CD4-positive, alpha-beta memory T cell (primary cell): ENCODE measurements around the gene EXOC3. TPM values are rescaled to one million over a fixed set of nuclear protein-coding genes. Genes with fewer than 3 reads are reported as not detected.
A peak's percentile ranks its signal among the peaks of the same experiment; 100 is the strongest.

Source experiments
- CTCF ChIA-PET: fragments of 350-600 bp; sonication (Branson Sonifier 250); formaldehyde crosslinking; loops from one replicate; lab custom pipeline; 2021; ENCODE audit warnings: inconsistent platforms; ENCODE audit not compliant: partially characterized antibody; lab: Charles Lee
- POLR2A ChIA-PET: fragments of 350-600 bp; sonication (Branson Sonifier 250); formaldehyde crosslinking; loops from one replicate; lab custom pipeline; 2021; ENCODE audit not compliant: partially characterized antibody; lab: Charles Lee
- DNase-seq, 5 donors: peaks; one replicate each; pipeline versions ENCODE4 v3.0.0 to v3.0.0-alpha.2; 2020 to 2022; ENCODE audit warnings: mixed read lengths in 1 of 5
- H3K27ac ChIP-seq: one replicate; pipeline ENCODE4 v1.7.0; 2013; ENCODE audit warnings: low read depth, low read length
- H3K27me3 ChIP-seq: 2 replicates; pipeline ENCODE4 v1.7.0; 2013; ENCODE audit warnings: mild to moderate bottlenecking, low read length, moderate library complexity; ENCODE audit not compliant: insufficient read depth
- H3K36me3 ChIP-seq: 2 replicates; pipeline ENCODE4 v1.7.0; 2013; ENCODE audit warnings: mild to moderate bottlenecking, low read length, moderate library complexity; ENCODE audit not compliant: insufficient read depth
- H3K4me1 ChIP-seq: 2 replicates; pipeline ENCODE4 v1.7.0; 2013; ENCODE audit warnings: mild to moderate bottlenecking, low read length, moderate library complexity; ENCODE audit not compliant: insufficient read depth
- H3K4me3 ChIP-seq, 2 donors: one replicate each; pipeline ENCODE4 v1.7.0; 2013; ENCODE audit warnings: low read length in 2 of 2, mild to moderate bottlenecking in 1 of 2
- H3K9me3 ChIP-seq, 2 donors: one replicate each; pipeline ENCODE4 v1.7.0; 2013; ENCODE audit warnings: low read length in 2 of 2, control low read depth in 1 of 2; ENCODE audit not compliant: control insufficient read depth in 1 of 2
- H3K27ac Mint-ChIP-seq, 7 donors: one replicate each; pipeline ENCODE4 v1.8.0; 2020 to 2021; ENCODE audit warnings: mixed read lengths in 7 of 7, mild to moderate bottlenecking in 6 of 7, inconsistent platforms in 3 of 7, moderate library complexity in 3 of 7
- H3K27me3 Mint-ChIP-seq, 2 donors: one replicate each; pipeline ENCODE4 v1.8.0; 2020 to 2021; ENCODE audit warnings: mixed read lengths in 2 of 2
- H3K36me3 Mint-ChIP-seq, 2 donors: one replicate each; pipeline ENCODE4 v1.8.0; 2020 to 2021; ENCODE audit warnings: mixed read lengths in 2 of 2, inconsistent platforms in 1 of 2, mild to moderate bottlenecking in 1 of 2
- H3K4me1 Mint-ChIP-seq, 4 donors: one replicate each; pipeline ENCODE4 v1.8.0; 2020 to 2021; ENCODE audit warnings: mixed read lengths in 4 of 4, mild to moderate bottlenecking in 1 of 4
- H3K4me3 Mint-ChIP-seq, 8 donors: one replicate each; pipeline ENCODE4 v1.8.0; 2020 to 2021; ENCODE audit warnings: mixed read lengths in 8 of 8, mild to moderate bottlenecking in 7 of 8, moderate library complexity in 6 of 8, inconsistent platforms in 3 of 8
- H3K9me3 Mint-ChIP-seq, 8 donors: one replicate each; pipeline ENCODE4 v1.8.0; 2020 to 2021; ENCODE audit warnings: mixed read lengths in 8 of 8, mild to moderate bottlenecking in 5 of 8, inconsistent platforms in 3 of 8, moderate library complexity in 1 of 8
- intact Hi-C: fragments of 100-400 bp; cut with micrococcal nuclease; formaldehyde crosslinking; loops from one replicate; pipeline ENCODE4 v1.15.1; 2023
- polyA plus RNA-seq, 2 donors: library from polyadenylated mRNA; unstranded; fragments of 300-500 nt; fragmentation: Illumina TruSeq; gene quantifications; one replicate each; pipeline ENCODE4 v1.2.3, GENCODE V29; 2021
- total RNA-seq, 2 experiments: library from RNA; stranded (reverse); gene quantifications; one replicate each; pipeline ENCODE4 v1.2.3, GENCODE V29; 2021

EXOC3 gene
- total and polyA plus RNA-seq, 4 experiments from 2014 or later = 32.0 to 96.1 (median 62.9) TPM

DNA sequence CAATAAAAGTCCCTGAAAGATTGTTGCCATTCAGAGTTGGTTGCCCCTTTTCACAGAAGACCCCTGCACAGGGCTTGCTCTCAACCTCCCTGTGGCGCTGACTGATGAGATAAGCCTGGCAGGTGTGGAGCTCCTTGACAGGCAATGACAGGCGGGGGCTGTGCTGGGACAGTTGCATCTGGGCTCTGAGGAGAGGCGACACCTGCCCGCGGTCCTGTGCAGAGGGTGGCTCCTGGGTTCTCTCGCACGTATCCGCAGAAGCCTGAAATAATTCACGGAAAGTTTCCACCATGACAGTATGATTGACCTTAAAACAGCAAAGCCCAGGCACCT, 19.8 kb upstream of the EXOC3 start:
- H3K36me3 Mint-ChIP-seq = no peaks in the 10 kb centered on the region
- no peaks in the 10 kb centered on the region for H3K4me1 ChIP-seq
- no peaks in the 10 kb centered on the region for H3K36me3 ChIP-seq
- H3K4me3 Mint-ChIP-seq = no peak overlapping the region
- ChIA-PET CTCF (interaction anchor here (1.3 kb wide), 1 partner anchor 235 kb away, joined by 3 read pairs; no protein-coding TSS in a partner anchor), POLR2A (no interaction called here)
- H3K27ac Mint-ChIP-seq = no peak overlapping the region
- H3K27ac ChIP-seq = no peak overlapping the region
- intact Hi-C loops = no loop called here
- no peaks in the 10 kb centered on the region for H3K27me3 ChIP-seq
- no peaks in the 10 kb centered on the region for H3K9me3 Mint-ChIP-seq
- H3K27me3 Mint-ChIP-seq = peaks cover 5 to 8% of the 10 kb centered on the region in 2 donors
- H3K4me3 ChIP-seq = no peak overlapping the region
- no peak for DNase-seq
- no peaks in the 10 kb centered on the region for H3K4me1 Mint-ChIP-seq
- H3K9me3 ChIP-seq = no peaks in the 10 kb centered on the region

DNA sequence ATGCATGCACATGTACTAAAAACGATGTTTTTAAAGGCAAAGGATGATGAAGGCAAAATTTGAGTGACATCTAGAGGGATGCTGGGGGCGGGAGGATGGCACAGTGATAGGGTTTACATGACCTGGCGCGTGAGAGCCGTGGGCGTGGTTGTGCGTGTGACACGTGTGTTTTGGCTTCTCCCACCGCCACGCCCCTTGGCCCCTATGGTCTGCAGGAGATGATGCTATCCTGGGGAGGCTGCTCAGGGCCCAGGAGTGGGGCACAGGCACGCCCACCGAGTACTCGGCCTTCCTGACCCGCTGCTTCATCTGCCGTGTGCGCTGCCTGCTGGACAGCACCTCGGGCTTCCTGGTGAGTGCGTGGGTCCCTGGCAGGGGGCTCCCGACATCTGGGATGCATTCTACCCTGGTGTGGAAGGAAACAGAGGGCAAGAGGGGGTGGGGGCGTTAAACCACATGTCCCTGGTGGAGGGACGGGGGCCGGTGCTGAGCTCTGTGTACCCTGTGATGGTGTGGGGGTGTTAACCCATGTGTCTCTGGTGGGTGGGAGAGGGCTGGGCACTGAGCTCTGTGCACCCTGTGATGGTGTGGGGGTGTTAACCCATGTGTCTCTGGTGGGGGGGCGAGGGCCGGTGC, 19.2 kb upstream of the EXOC3 start:
- H3K4me3 Mint-ChIP-seq = no peak overlapping the region
- no peaks in the 10 kb centered on the region for H3K4me1 Mint-ChIP-seq
- H3K36me3 Mint-ChIP-seq = no peaks in the 10 kb centered on the region
- Histone ChIP-seq H3K27me3 (no peaks in the 10 kb centered on the region), H3K36me3 (no peaks in the 10 kb centered on the region), H3K4me3 (no peak overlapping the region), H3K9me3 (no peaks in the 10 kb centered on the region), H3K4me1 (no peaks in the 10 kb centered on the region), H3K27ac (no peak overlapping the region)
- H3K27me3 Mint-ChIP-seq = peaks cover 5 to 8% of the 10 kb centered on the region in 2 donors
- CTCF ChIA-PET = interaction anchor here (1.3 to 2.6 kb wide), 3 partner anchors 107 to 236 kb away, joined by 3 to 19 read pairs (median 9); no protein-coding TSS in a partner anchor
- intact Hi-C loops = no loop called here
- no peak overlapping the region for H3K27ac Mint-ChIP-seq
- DNase-seq = no peak
- POLR2A ChIA-PET = no interaction called here
- H3K9me3 Mint-ChIP-seq = no peaks in the 10 kb centered on the region

DNA sequence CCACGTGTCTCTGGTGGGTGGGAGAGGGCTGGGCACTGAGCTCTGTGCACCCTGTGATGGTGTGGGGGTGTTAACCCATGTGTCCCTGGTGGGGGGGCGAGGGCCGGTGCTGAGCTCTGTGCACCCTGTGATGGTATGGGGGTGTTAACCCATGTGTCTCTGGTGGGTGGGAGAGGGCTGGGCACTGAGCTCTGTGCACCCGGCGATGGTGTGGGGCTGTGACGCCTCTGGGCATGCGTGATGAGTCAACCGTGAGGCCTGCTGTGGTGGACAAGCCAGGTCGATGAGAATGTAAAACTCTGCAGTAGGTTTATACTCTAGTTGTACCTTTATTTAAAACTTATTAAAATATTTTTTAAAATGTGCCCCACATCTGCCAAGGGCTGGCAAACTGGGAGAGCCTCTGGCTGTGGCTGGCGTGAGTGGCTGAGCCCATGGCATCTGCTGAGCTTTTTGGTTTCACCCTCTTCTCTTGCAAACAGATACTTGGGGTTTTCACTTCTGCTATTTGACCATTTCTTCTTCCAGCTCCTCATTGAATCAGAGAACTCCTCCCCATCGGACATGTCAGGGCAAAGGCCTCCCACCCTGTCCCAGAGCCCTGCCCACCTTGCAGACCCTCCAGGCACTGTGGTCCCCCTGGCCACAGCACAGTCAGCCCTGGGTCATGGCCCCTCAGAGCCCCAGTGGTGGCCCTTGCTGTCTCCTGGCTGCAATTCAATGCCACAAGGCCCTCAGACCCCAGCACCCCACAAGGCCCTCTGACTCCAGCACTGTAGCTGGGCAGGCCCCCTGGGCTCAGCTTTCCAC, 18.5 kb upstream of the EXOC3 start:
- no peak overlapping the region for H3K4me3 ChIP-seq

GRCh38 chr5:425714-426113, 17.3 kb upstream of the EXOC3 start:
- ChIA-PET CTCF (interaction anchor here (0.6 to 2.6 kb wide), 3 partner anchors 109 to 238 kb away, joined by 3 to 19 read pairs (median 9); no protein-coding TSS in a partner anchor), POLR2A (no interaction called here)
- Histone ChIP-seq H3K9me3 (no peaks in the 10 kb centered on the region), H3K36me3 (no peaks in the 10 kb centered on the region), H3K27ac (no peak overlapping the region), H3K27me3 (no peaks in the 10 kb centered on the region), H3K4me3 (no peak overlapping the region), H3K4me1 (no peaks in the 10 kb centered on the region)
- Mint-ChIP-seq H3K27ac (no peak overlapping the region), H3K36me3 (no peaks in the 10 kb centered on the region), H3K27me3 (peaks cover 5 to 9% of the 10 kb centered on the region in 2 donors), H3K4me3 (no peak overlapping the region), H3K4me1 (no peaks in the 10 kb centered on the region), H3K9me3 (no peaks in the 10 kb centered on the region)
- intact Hi-C loops = loop anchor here (1.0 kb wide), 1 partner anchor 237 kb away; no protein-coding TSS in a partner anchor
- no peak for DNase-seq

More for the DNA sequence above, 18.5 kb upstream of the EXOC3 start:
- Mint-ChIP-seq H3K27ac (no peak overlapping the region), H3K36me3 (no peaks in the 10 kb centered on the region), H3K4me3 (no peak overlapping the region), H3K27me3 (peaks cover 5 to 8% of the 10 kb centered on the region in 2 donors), H3K4me1 (no peaks in the 10 kb centered on the region), H3K9me3 (no peaks in the 10 kb centered on the region)
- Histone ChIP-seq H3K27ac (no peak overlapping the region), H3K4me1 (no peaks in the 10 kb centered on the region), H3K27me3 (no peaks in the 10 kb centered on the region), H3K36me3 (no peaks in the 10 kb centered on the region), H3K9me3 (no peaks in the 10 kb centered on the region)
- intact Hi-C loops = loop anchor here (1.0 kb wide), 1 partner anchor 236 kb away; no protein-coding TSS in a partner anchor
- ChIA-PET CTCF (interaction anchor here (2.5 to 2.6 kb wide), 2 partner anchors 107 to 237 kb away, joined by 9 to 19 read pairs; no protein-coding TSS in a partner anchor), POLR2A (no interaction called here)
- no peak for DNase-seq

- Mint-ChIP-seq H3K4me1 (no peaks in the 10 kb centered on the region), H3K27ac (peak overlapping the region in 1 of 7 donors; percentile 19), H3K4me3 (no peak overlapping the region), H3K36me3 (no peaks in the 10 kb centered on the region), H3K9me3 (no peaks in the 10 kb centered on the region), H3K27me3 (peaks cover 5 to 9% of the 10 kb centered on the region in 2 donors)
- Histone ChIP-seq H3K27ac (no peak overlapping the region), H3K9me3 (no peaks in the 10 kb centered on the region), H3K27me3 (no peaks in the 10 kb centered on the region), H3K36me3 (no peaks in the 10 kb centered on the region), H3K4me3 (no peak overlapping the region), H3K4me1 (no peaks in the 10 kb centered on the region)
- POLR2A ChIA-PET = no interaction called here
- CTCF ChIA-PET = interaction anchor here (1.0 to 2.6 kb wide), 4 partner anchors 109 to 238 kb away, joined by 3 to 19 read pairs (median 6); no protein-coding TSS in a partner anchor
- intact Hi-C loops = no loop called here
- no peak for DNase-seq
These were observed 16.5 kb upstream of the EXOC3 start for GRCh38 chr5:426392-426976.

- no peak for DNase-seq
- H3K9me3 Mint-ChIP-seq = no peaks in the 10 kb centered on the region
- intact Hi-C loops = no loop called here
- no peaks in the 10 kb centered on the region for H3K4me1 ChIP-seq
- POLR2A ChIA-PET = no interaction called here
- no peaks in the 10 kb centered on the region for H3K4me1 Mint-ChIP-seq
- H3K36me3 ChIP-seq = no peaks in the 10 kb centered on the region
- no peak overlapping the region for H3K4me3 ChIP-seq
- peaks cover 5 to 18% of the 10 kb centered on the region in 2 donors for H3K27me3 Mint-ChIP-seq
- no peak overlapping the region for H3K4me3 Mint-ChIP-seq
- no peak overlapping the region for H3K27ac ChIP-seq
- H3K27ac Mint-ChIP-seq = no peak overlapping the region
- no peaks in the 10 kb centered on the region for H3K27me3 ChIP-seq
- H3K36me3 Mint-ChIP-seq = no peaks in the 10 kb centered on the region
- CTCF ChIA-PET = interaction anchor here (1.0 to 1.1 kb wide), 2 partner anchors 110 to 239 kb away, joined by 3 to 4 read pairs; no protein-coding TSS in a partner anchor
- H3K9me3 ChIP-seq = no peaks in the 10 kb centered on the region
These were observed 15.4 kb upstream of the EXOC3 start for GRCh38 chr5:427415-428087.
